ENCODE data around the gene RFX1.

DNA sequence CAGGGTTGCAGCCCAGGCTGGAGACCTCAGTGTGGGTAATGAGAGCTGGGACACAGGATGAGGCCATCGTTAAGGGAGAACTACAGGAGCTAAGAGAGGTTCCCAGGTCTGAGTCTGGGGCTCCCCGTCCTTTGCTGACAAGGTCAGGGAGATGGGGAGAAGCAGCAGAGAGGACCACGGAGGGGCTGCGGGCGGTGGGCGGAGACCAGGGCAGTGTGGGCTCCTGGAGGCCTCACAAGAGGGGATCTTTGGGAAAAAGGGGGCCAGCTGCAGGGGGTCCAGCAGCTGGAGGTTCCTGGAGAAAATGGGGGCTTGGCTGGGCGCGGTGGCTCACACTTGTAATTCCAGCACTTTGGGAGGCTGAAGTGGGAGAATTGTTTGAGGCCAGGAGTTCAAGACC, 16.0 kb downstream of the RFX1 start:
- TF ChIP-seq POLR2A (IDR thresholded peaks at IDR 0.05; ENCODE audit: low read length), result no peak
- TF ChIP-seq GATA1 (IDR thresholded peaks at IDR 0.05; ENCODE audit: low read depth, low read length), result no peak

Data from erythroblast (primary cell).